GM19328 (cell line): ENCODE data around the gene GSK3B.

Experiments used
- ATAC-seq: cut with Tn5 transposase; IDR thresholded peaks from one replicate; pipeline ENCODE4 v1.9.1; 2021; ENCODE audit warnings: mild to moderate bottlenecking, moderate library complexity; ENCODE audit not compliant: unreplicated experiment

Gene GSK3B

GRCh38 chr3:119786409-119786808 is 307.8 kb downstream of the GSK3B start:
- ATAC-seq, result no peak

- no peak for ATAC-seq
Observed at GRCh38 chr3:119783883-119784282, 310.4 kb downstream of the GSK3B start.

GRCh38 chr3:119783255-119783654 is 311.0 kb downstream of the GSK3B start:
- ATAC-seq, result no peak

- ATAC-seq, result no peak
Observed at GRCh38 chr3:119782460-119782859, 311.8 kb downstream of the GSK3B start.

GRCh38 chr3:119781330-119782198 is 312.7 kb downstream of the GSK3B start, which contains the start of gene NR1I2:
TSS of gene NR1I2 (plus strand) at chr3:119782101.
- no peak for ATAC-seq

GRCh38 chr3:119779731-119780383 is 314.4 kb downstream of the GSK3B start:
- no peak for ATAC-seq

- no peak for ATAC-seq
Observed at GRCh38 chr3:119778811-119779210, 315.4 kb downstream of the GSK3B start.

- ATAC-seq, result no peak
Observed at GRCh38 chr3:119778176-119778575, 316.1 kb downstream of the GSK3B start.

GRCh38 chr3:119776304-119776703 is 317.9 kb downstream of the GSK3B start:
- no peak for ATAC-seq

- peak; percentile 70 for ATAC-seq
Observed at GRCh38 chr3:119774444-119774843, 319.8 kb downstream of the GSK3B start.
